Common myeloid progenitor, CD34-positive (primary cell): Measurements from ENCODE around the gene MMP11.

Source experiments
- CTCF ChIA-PET: fragments of 350-600 bp; sonication (Branson Sonifier 250); formaldehyde crosslinking; loops from one replicate; lab custom pipeline; 2021; ENCODE audit warnings: antibody characterized with exemption; lab: Charles Lee
- POLR2A ChIA-PET: fragments of 350-600 bp; sonication (Branson Sonifier 250); formaldehyde crosslinking; loops from one replicate; lab custom pipeline; 2021; ENCODE audit warnings: antibody characterized with exemption; lab: Charles Lee
- DNase-seq, 3 donors: peaks; one replicate each; pipeline versions ENCODE4 v3.0.0 to v3.0.0-alpha.2; 2013
- H3K27ac ChIP-seq, 2 experiments: 1 replicate in 1 of 2; 2 replicates in 1 of 2; pipeline ENCODE4 v1.7.0; 2013; ENCODE audit warnings: inconsistent platforms in 2 of 2, low read length in 2 of 2, mild to moderate bottlenecking in 2 of 2, low read depth in 1 of 2, moderate library complexity in 1 of 2; ENCODE audit not compliant: severe bottlenecking in 2 of 2, insufficient read depth in 1 of 2, poor library complexity in 1 of 2
- H3K27me3 ChIP-seq, 5 experiments: replicated peaks in 2 of 5; 1 replicate in 3 of 5; 2 replicates in 2 of 5; pipeline versions ENCODE4 v1.6.1 to v1.7.0; 2013; ENCODE audit warnings: low read length in 4 of 5, mild to moderate bottlenecking in 2 of 5, moderate library complexity in 2 of 5, inconsistent platforms in 1 of 5; ENCODE audit not compliant: insufficient read depth in 5 of 5, control insufficient read depth in 4 of 5
- H3K36me3 ChIP-seq, 4 experiments: 1 replicate in 2 of 4; 2 replicates in 2 of 4; pipeline versions ENCODE4 v1.6.1 to v1.7.0; 2013; ENCODE audit warnings: low read length in 3 of 4, control low read depth in 1 of 4, mild to moderate bottlenecking in 1 of 4; ENCODE audit not compliant: control insufficient read depth in 4 of 4, insufficient read depth in 4 of 4
- H3K4me1 ChIP-seq, 4 experiments: 1 replicate in 3 of 4; 2 replicates in 1 of 4; pipeline versions ENCODE4 v1.6.1 to v1.7.1; 2013; ENCODE audit warnings: low read length in 3 of 4, mild to moderate bottlenecking in 3 of 4, control low read depth in 1 of 4, inconsistent platforms in 1 of 4, moderate library complexity in 1 of 4; ENCODE audit not compliant: control insufficient read depth in 4 of 4, insufficient read depth in 4 of 4; ENCODE audit errors: control extremely low read depth in 1 of 4
- H3K4me3 ChIP-seq, 7 experiments: 1 replicate in 4 of 7; 2 replicates in 3 of 7; pipeline versions ENCODE4 v1.5.1 to v1.7.0; 2013; ENCODE audit warnings: mild to moderate bottlenecking in 7 of 7, low read length in 6 of 7, moderate library complexity in 6 of 7, inconsistent platforms in 2 of 7, low read depth in 2 of 7, control low read depth in 1 of 7; ENCODE audit not compliant: insufficient read depth in 4 of 7, control insufficient read depth in 1 of 7; ENCODE audit errors: extremely low read depth in 1 of 7
- H3K9me3 ChIP-seq, 5 experiments: 1 replicate in 4 of 5; 2 replicates in 1 of 5; pipeline versions ENCODE4 v1.6.1 to v1.7.1; 2013; ENCODE audit warnings: low read length in 4 of 5, mild to moderate bottlenecking in 2 of 5, inconsistent platforms in 1 of 5, low read depth in 1 of 5, moderate library complexity in 1 of 5; ENCODE audit not compliant: control insufficient read depth in 4 of 5, insufficient read depth in 2 of 5; ENCODE audit errors: control extremely low read depth in 1 of 5
- WGBS: methylation state at CpG from one replicate; pipeline ENCODE4 v1.1.5; 2013; ENCODE audit not compliant: insufficient coverage; 5-methylcytosine and 5-hydroxymethylcytosine counted together

Gene MMP11

DNA sequence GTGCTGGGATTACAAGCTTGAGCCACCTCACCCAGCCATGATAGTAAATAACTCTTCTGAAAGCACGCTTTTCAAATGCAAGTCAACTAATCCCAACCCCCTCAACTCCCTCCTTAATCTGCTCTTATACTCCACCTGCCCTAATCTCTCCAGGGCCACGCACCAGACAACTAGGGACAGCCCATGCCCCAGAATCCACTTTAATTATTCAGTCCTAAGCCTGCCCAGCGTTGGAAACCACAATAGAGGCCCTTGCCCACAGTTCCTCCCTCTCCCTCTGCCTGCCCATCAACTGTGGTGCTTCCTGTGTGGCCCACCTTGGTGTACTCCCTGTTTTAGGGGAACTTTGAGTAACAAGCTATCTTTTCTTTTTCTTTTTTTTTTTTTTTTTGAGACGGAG lies 15.8 kb upstream of the MMP11 start:
- ChIA-PET POLR2A (no interaction called here), CTCF (interaction anchor here (7.2 kb wide), 1 partner anchor 11 kb away, joined by 36 read pairs; the partner anchor contains the start of gene CHCHD10)
- no peak overlapping the region for H3K27ac ChIP-seq
- H3K4me1 ChIP-seq: peaks cover 0 to 31% (median 20%) of the 10 kb centered on the region in 4 experiments
- DNase-seq: peak in 2 of 3 donors; percentile 59 to 67
- H3K36me3 ChIP-seq: no peaks in the 10 kb centered on the region
- H3K27me3 ChIP-seq: no peaks in the 10 kb centered on the region
- no peaks in the 10 kb centered on the region for H3K9me3 ChIP-seq
- peak overlapping the region in 1 of 7 experiments; percentile 10 for H3K4me3 ChIP-seq
- WGBS: 17% methylated on average over 3 of the region's 4 CpGs

DNA sequence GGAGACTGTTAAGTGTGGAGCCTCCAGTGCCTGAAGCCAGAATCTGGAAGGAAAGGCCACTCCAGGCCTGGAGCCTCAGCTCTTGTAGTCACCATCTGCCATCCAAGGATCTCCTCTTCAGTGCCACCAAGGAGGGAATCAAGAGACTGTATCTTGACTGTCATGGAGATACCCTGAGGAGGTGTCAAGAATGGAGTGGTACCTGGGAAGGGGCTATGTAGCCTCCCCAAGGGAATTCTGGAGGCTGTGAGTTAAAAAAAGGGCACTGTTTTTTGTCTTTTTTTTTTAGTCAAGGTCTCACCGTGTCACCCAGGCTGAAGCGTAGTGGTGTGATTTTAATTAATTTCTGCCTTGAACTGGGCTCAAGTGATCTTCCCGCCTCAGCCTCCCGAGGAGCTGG lies 13.1 kb upstream of the MMP11 start:
- DNase-seq: no peak
- no peaks in the 10 kb centered on the region for H3K9me3 ChIP-seq
- no peak overlapping the region for H3K4me3 ChIP-seq
- H3K27ac ChIP-seq: no peak overlapping the region
- 97% methylated on average over 4 of the region's 4 CpGs for WGBS
- H3K27me3 ChIP-seq: no peaks in the 10 kb centered on the region
- peaks cover 5 to 36% (median 29%) of the 10 kb centered on the region in 4 experiments for H3K4me1 ChIP-seq
- H3K36me3 ChIP-seq: peaks cover 0 to 7% (median 0%) of the 10 kb centered on the region in 4 experiments
- POLR2A ChIA-PET: no interaction called here
- CTCF ChIA-PET: interaction anchor here (7.2 kb wide), 1 partner anchor 9 kb away, joined by 36 read pairs; the partner anchor contains the start of gene CHCHD10

DNA sequence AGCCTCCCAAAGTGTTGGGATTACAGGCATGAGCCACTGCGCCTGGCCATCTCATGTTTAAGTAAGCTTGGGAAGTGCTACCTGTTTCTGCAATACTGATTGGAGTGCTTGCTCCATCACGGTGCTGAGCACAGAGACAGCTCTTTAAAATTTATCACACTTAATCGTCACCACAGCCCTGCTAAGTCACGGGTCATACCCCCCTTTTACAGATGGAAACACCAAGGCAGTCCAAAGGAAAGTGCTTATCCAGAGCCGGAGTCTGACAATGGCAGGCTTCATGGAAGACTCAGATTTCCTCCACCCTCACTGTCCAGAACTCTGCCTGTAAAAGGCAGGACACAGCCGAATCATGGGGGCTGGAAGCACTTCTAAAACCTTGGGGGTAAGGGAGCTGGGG lies 12.6 kb upstream of the MMP11 start:
- H3K27me3 ChIP-seq: no peaks in the 10 kb centered on the region
- 95% methylated on average over 6 of the region's 6 CpGs for WGBS
- ChIA-PET POLR2A (no interaction called here), CTCF (interaction anchor here (7.2 kb wide), 1 partner anchor 8 kb away, joined by 36 read pairs; the partner anchor contains the start of gene CHCHD10)
- H3K27ac ChIP-seq: no peak overlapping the region
- no peak for DNase-seq
- H3K36me3 ChIP-seq: peaks cover 0 to 12% (median 0%) of the 10 kb centered on the region in 4 experiments
- no peak overlapping the region for H3K4me3 ChIP-seq
- H3K4me1 ChIP-seq: peaks cover 5 to 41% (median 32%) of the 10 kb centered on the region in 4 experiments
- no peaks in the 10 kb centered on the region for H3K9me3 ChIP-seq

DNA sequence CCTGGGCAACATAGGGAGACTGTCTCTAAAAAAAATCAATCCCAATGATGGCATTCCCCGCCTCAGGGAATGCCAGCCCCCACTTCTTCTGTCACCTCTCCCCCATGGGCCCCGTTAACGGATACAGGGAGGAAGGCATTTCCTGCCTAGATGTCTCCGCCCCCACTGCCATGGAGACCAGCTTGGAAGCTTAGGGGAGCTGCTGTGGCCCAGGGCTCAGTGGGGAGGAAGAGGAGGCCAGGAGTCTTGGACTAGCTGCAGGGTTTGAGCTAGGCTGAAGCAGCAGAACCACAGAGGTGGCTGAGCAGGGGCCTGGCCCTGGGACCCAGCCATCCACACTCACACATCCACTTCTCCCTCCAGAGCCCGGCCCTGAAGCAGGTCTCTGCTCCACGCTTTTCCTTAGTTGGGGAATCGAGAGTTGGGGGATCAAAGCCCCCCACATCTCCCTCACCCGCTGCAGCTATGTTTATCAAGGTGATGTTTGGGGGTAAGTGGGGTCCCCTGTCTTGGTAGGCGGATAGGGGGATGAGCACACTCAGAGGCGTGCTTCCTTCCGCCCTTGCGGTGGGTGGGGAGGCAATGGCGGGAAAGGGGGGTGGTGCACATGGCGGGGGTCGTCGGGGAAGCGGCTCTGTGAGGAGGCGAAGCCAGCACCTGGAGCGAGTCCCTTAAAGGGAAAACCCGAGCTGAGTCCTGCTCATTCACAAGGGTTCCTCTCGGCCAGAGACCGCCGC lies 9.6 kb upstream of the MMP11 start, which contains the start of gene C22orf15:
TSS of gene C22orf15 (plus strand) at position 149 of the 737 bp plus-strand sequence. CDS start at position 466, 317 bp downstream.
- CTCF ChIA-PET: interaction anchor here (0.9 to 1.9 kb wide), 4 partner anchors 10 to 87 kb away, joined by 3 to 6 read pairs (median 6); partner anchors contain the start of gene SMARCB1
- Histone ChIP-seq H3K27ac (no peak within 1 kb of the TSS), H3K36me3 (peaks cover 0 to 21% (median 0%) of the 10 kb centered on the region in 4 experiments), H3K4me3 (peak within 1 kb of the TSS in 6 of 7 experiments; percentile 10 to 73 (median 47)), H3K4me1 (peaks cover 5 to 49% (median 38%) of the 10 kb centered on the region in 4 experiments), H3K9me3 (no peaks in the 10 kb centered on the region), H3K27me3 (no peaks in the 10 kb centered on the region)
- POLR2A ChIA-PET: no interaction called here
- DNase-seq: peak in 1 of 3 donors; percentile 36
- 4% methylated on average over 16 of the region's 23 CpGs for WGBS

DNA sequence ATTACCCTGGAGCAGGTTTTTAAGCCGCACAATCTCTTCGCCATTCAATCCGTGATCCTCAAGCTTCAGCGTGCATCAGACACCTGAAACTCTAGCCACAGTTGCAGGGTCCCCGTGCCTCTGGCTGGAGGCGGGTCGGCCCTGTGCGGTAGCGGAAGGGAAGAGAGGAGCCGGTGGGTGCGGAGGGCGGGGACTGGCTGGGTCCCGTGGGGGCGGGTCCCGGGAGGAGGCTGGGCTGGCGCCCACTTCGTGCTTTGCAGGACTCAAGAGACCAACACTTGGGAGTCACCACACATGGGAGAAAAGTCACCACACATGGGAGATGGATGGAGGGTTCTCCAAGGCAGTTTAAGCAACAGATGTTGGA lies 9.1 kb upstream of the MMP11 start:
- Histone ChIP-seq H3K36me3 (peaks cover 0 to 21% (median 0%) of the 10 kb centered on the region in 4 experiments), H3K27me3 (no peaks in the 10 kb centered on the region), H3K4me3 (peak overlapping the region in 6 of 7 experiments; percentile 10 to 73 (median 47)), H3K27ac (no peak overlapping the region), H3K9me3 (no peaks in the 10 kb centered on the region), H3K4me1 (peaks cover 5 to 54% (median 44%) of the 10 kb centered on the region in 4 experiments)
- DNase-seq: peak in 2 of 3 donors; percentile 40 to 49
- ChIA-PET POLR2A (no interaction called here), CTCF (interaction anchor here (0.9 to 1.9 kb wide), 3 partner anchors 10 to 86 kb away, joined by 3 to 6 read pairs (median 6); partner anchors contain the start of gene SMARCB1)
- WGBS: 13% methylated on average over 15 of the region's 17 CpGs

DNA sequence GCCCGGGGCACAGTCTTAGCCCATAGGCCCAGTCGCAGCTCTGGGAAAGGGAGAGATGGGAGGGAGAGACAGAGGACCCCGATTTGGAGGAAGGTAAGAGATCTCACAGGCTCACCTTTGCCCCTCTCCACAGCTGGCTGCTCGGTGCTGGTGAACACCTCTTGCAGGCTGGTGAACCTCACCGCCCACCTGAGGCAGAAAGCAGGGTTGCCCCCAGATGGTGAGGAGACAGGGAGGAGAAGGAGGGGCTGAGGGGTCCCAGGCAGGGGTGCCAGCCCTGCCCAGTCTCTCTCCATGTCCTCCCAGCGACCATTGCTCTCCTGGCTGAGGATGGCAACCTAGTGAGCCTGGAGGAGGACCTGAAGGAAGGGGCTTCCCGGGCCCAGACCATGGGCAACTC lies 8.7 kb upstream of the MMP11 start:
- POLR2A ChIA-PET: no interaction called here
- WGBS: 85% methylated on average over 4 of the region's 7 CpGs
- Histone ChIP-seq H3K27ac (no peak overlapping the region), H3K9me3 (no peaks in the 10 kb centered on the region), H3K4me1 (peaks cover 5 to 56% (median 46%) of the 10 kb centered on the region in 4 experiments), H3K36me3 (peaks cover 0 to 21% (median 0%) of the 10 kb centered on the region in 4 experiments), H3K4me3 (peak overlapping the region in 5 of 7 experiments; percentile 9 to 73 (median 56)), H3K27me3 (no peaks in the 10 kb centered on the region)
- DNase-seq: no peak
- CTCF ChIA-PET: interaction anchor here (1.6 kb wide), 1 partner anchor 86 kb away, joined by 6 read pairs; no protein-coding TSS in a partner anchor
